HTR-8/SVneo (cell line): Measurements from ENCODE around the gene ENAH.
A peak's percentile ranks its signal among the peaks of the same experiment; 100 is the strongest.

Experiments used
- DNase-seq: peaks from one replicate; pipeline ENCODE4 v3.0.0; 2011; ENCODE audit warnings: low spot score, mixed read lengths; ENCODE audit not compliant: insufficient read length
- FAIRE-seq: peaks from 2 replicates; lab custom pipeline; 2011; peaks lifted over from hg19 to GRCh38; lab: Jason Lieb, UNC

The ENAH gene

DNA sequence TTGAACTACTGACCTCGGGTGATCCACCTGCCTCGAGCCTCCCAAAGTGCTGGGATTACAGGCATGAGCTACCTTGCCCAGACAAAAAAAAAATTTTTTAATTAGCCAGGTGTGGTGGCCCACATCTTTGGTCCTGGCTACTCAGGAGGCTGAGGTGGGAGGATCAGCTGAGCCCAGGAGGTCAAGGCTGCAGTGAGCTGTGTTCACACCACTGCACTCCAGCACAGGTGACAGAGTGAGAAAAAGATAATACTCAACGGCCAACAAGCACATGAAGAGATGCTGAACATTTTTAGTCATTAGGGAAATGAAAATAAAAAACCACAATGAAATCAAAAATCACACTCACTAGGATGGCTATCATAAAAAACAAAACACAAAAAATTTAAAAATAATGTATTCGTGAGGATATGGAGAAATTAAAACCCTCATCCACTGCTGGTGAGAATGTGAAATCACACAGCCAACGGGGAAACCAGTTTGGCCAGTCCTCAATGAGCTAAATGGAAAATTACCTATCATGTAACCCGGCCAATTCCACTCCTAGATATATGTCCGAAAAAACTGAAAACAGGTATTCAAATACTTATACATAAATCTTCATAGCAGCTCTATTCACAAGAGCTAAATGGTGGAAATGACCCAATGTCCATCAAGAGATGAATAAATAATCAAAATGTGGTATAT, 41.2 kb downstream of the ENAH start:
- DNase-seq (no peak), FAIRE-seq (no peak)

DNA sequence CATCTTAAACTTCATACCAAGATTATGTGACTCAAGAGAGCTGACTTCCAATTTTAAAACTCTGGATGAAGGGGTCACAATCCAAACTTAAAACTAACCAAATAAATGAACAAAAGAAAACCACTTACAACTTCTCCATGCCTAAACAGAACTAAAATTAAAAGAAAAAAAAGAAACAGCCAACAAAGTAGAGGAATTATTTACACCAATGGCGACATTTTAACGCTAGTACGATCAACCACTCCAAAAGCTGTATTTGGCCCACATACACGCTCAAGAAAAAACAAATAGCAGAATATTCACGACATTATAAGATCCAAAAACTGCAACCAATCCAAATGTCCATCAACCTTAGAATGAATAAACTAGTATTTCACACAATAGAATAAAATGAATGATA, 42.4 kb downstream of the ENAH start:
- FAIRE-seq = no peak

DNA sequence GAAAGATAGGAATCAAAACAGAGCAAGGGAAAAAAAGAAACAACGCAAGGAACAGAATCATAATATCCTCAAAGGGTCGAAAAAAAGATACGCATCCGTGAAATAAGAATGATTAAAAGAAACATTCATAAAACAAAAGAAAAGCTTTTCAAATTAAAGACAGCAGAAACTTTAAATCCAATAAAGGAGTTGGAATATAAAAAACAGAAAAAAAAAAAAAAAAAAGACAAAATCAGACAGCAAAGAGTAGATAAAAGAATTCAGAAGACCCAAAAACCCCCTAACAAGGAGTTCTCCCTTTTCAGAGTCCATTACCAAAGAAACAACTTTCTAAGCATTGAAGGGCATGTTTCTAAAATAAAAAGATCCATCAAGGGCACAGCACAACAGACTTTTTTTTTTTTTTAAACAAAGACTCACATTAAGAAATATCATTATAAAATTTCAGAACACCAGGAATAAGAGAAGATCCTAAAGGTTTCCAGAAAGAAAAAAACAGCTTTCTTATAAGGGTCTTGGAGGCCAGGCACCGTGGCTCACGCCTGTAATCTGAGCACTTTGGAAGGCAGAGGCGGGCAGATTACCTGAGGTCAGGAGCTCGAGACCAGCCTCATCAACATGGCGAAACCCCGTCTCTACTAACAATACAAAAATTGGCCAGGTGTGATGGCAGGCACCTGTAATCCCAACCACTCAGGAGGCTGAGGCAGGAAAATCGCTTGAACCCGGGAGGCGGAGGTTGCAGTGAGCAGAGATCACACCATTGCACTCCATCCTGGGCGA, 44.7 kb downstream of the ENAH start:
- no peak for FAIRE-seq
- no peak for DNase-seq

More for the DNA sequence above, 42.4 kb downstream of the ENAH start:
- DNase-seq = no peak

DNA sequence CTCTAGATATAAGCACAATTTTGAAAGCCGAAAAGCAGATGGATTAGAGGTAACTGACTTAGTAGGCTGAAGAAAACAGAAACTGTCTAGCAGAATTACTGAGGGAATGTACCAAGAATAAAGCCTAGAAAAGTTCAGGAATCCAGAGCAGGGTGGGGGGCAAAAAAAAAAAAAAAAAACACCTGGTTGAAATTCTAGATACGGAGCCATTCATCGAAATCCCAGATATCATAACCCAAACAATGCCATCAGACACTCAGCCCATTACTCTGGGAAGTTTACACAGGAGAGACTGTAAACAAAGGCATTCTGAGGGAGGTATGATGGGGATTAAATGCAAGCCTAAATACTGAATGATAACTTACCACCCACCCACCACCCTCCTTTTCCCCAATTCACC, 45.6 kb downstream of the ENAH start:
- FAIRE-seq (no peak), DNase-seq (no peak)

DNA sequence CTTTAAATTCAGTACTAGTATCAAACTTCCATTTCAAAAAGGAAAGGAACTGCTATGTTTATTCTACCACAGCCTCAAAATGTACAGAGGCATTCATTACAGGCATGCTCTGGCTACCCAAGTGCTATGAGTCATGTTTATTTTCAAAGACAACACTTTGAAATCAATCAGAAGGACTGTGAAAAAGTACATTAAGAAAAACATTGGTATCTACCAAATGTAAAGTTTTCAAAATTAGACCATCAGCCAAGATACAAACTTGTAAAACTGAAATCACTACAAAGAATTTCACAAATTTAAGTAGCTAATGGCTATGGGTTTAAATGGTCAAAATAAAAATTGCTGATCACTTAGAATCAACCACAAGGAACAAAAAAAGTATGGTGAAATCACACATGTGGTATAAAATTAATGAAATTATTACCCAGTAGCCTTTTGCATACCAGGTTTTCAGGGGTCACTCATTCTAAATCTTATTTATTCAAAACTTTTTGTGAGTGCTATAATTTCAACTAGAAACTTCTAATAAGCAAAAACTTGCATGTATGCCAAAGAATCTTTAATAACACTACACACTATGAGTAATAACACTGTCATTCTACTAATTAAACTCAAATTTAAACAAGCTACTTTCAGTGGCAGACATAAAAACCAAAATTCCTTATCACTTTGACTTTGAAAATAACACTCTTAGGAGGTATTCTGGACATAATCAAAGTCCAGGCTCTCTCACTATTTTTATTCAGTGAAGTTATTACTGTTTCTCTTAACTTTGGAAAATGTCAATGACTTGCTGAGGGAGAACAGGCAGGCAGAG, 49.2 kb downstream of the ENAH start:
- FAIRE-seq (no peak), DNase-seq (peak; percentile 51)

DNA sequence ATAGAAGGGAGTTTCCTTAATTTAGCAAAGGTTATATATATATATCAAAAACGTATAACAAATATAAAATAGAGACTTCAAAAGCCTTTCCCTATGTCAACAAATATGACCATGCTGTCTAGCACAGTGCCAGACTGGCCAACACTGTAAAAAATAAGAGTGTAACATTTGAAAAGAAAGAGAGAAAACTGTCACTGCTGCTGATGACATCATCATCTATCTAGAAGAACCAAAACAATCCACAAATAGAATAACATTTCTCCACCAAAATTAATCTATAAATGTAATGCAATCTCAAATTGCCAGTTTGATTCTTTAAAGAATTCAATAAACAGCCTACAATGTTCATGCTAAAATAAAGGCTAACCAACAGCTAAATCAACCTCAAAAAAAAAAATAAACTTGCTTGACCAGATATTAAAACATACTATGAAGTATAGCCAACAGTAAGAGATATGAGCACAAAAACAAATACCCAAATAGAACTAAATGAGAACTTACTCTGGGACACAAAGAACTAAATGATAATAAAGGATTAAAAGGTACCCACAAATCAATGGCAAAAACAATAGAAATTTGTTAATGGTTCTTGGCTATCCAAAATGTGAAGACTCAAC, 50.2 kb downstream of the ENAH start:
- FAIRE-seq (no peak), DNase-seq (no peak)

DNA sequence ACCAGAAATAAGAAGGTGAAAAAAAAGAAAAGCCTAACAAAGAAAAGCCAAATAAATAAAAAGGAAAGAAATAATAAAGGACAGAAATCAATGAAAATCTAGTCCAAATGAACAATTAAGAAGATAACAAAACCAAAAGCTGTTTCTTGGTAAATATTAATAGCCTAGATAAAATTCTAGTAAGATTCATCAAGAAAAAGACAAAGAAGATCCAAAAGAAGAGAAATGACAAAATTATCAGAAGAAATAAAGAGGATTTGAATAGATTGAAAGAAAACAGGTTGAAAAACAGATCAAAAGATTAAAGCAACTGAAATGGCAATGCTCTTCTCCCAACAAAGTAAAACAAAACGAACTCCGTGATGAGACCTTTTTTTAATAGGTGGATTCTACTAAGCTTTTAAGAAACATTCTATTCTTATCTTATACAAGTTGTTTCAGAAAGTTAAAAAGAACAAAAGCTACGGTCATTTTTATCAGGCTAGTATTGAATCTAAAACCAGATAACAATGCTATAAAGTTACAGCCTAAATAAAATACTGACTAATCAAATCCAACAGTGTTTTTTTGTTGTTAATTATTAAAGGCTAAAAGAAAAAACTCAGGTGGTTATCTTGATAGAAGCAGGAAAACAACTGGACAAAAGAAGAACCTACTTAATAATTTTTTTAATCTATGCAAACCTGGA, 50.9 kb downstream of the ENAH start:
- FAIRE-seq = no peak
- DNase-seq = no peak

DNA sequence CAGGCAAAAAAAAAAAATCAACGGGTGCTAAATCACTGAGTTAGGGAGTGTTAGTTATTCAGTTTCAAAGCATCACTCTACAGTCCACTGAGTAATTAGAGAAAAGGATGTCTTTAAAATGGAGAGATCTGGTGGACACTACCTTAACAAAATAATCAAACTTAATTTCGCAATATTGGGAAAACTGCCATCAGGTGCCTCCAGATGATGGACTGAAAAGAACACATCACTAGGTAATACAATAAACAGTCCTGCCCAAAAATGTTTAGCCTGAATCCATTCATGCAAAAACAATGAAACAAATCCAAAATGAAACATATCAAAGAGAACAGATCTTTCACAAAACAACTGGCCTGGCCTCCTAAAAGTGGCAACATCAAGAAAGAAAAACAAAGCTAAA, 54.1 kb downstream of the ENAH start:
- FAIRE-seq = no peak
- no peak for DNase-seq

DNA sequence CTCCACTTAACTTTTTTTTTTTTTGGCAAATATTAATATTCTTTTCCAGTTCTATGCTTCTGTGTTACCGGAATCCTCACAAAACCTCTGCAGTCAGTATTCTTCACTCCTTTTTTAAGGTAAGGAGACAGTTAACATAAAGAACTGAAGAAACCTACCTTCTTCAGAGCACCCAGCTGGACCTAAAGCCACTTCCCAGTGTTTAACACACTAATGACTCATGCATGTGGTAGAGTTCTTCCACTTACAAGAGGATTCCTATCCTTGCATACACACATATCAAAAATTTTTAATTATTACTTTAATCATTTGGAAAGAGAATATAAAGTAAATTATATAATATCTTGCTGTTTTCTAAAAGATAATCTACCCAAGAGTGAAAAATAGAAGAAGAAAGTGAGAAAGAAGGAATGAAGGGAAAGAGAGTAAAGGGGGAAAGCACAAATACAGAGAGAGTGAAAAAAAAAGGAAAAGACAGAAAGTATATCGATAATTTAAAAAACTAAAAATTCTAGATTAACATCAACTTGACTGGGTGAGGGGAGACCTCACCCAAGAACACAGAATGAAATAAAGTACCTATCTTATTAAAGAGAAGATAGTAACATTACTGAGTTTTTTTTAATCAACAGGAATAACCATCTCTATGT, 54.9 kb downstream of the ENAH start:
- DNase-seq (peak; percentile 37), FAIRE-seq (no peak)

DNA sequence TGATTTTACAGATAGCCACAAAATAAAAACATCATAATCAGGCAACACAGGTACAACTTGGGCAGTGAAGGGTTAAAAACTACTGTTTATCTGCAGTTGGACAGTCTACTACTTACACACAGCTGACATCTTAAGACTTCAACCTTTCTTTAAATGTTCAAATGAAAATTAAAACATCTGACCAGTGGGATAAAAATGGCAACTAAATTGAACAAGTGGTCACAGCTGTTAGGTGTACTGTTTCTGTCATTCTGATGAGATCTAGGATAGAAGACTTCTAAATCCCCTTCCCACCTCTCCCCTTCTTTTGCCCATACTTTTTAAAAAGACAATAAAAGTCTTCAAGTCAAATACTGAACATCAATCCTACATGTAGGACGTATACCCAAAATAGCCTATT, 56.2 kb downstream of the ENAH start:
- DNase-seq (no peak), FAIRE-seq (no peak)

DNA sequence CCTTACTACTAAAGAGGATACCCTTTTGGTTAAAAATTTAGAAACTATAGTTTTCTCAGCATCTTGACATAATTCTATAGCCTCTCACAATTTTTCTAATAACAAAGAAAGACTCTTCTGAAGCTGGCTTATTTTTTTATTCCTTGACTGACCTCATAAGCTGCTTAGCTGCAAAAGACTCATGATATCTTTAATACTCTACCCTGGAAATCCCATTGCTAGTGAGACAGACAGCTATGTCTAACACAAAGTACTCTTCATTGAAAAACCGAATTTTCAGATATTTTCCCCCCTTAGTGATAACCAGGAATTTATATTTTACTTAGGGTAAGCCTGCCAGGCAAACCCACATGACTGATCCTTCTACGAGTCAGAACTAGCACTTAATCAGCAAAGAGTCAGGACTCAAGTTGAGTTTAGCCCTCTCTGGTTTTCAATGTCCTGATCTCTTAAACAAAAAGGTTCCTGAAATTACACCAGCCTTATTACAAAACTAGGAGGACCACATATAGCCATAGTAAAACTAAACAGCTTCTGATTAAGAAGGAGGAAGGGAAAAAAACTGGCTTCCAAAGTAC, 56.9 kb downstream of the ENAH start:
- FAIRE-seq (no peak), DNase-seq (no peak)

DNA sequence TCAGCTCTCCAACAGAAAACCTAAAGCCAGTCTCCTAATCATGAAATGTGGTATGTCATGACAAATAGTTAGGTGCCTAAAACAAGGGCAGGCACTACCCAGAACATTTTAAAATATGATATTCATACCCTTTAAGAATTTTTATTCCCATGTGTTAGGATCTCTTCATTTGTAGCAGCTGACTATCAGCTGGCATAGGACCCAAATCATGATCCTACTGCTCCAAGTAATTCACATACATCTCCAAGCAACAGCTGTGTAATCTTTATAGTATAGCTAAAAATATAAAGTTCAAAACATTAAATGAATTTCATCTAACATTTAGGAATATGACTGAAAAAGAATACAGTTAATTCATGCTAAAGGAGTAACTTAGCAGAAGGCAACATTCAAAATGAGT, 57.5 kb downstream of the ENAH start:
- no peak for DNase-seq
- no peak for FAIRE-seq

DNA sequence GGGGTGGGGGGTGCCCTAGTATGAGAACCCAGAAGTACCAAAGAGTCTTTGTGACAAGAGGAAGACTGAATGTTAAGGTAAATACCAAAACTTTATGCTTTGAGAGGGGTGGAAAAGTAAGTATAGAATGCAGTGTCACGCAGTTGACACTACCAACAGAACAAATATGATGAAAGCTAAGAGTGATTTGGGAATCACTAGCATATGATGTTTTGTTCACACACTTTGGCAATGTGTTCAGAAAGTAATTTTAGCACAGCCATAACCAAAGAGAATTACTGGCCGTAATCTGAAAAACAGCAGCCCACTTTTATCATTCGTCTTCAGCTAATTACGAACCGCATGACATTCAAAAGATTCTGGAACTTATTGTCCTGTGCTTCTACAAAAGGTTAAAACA, 59.5 kb downstream of the ENAH start:
- DNase-seq (no peak), FAIRE-seq (no peak)

DNA sequence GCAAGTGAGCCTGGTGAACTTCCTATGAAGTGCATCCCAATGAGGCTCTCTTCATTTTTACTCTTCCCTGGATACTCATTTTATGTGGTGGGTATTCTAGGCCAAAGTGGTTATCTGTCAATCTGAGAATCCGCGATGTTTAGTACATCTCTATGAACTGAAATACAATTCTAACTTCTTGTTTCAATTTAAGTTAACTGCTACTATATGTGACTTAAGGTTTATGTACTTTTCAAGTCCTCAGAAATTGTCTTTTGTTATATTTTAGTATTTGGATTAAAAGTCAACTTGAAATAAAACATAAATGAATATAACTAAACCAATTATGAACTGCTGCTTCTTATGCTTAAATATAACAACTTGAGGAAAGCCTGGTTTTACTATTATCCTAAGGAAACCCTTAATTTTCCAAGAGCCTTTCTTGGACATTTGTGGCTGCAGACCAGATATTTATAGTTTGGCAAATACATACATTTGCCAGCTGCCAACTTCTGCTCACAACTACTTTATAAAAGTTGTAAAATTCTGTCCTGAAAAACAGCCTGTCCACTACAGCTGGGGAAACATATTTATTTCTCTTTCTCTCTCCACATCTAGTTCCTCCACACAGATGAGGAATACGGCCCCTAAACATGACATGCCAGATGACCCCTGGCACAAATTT, 60.4 kb downstream of the ENAH start:
- FAIRE-seq (no peak), DNase-seq (no peak)

DNA sequence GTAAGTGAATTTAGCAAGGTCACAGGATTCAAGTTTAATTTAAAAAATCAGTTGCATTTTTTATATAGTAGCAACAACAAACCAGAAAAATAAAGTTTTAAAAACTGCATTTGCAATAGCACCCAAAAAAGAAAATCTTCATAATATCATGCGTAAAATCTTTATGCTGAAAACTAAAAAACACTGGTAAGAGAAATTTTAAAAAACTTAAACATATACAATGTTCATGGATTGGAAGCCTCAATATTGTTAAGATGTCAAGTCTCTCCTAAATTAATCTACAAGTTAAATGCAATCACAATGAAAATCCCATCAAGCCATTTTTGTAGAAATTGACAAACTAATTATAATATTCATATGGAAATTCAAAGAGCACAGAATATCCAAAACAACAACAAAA, 65.6 kb downstream of the ENAH start:
- no peak for DNase-seq
- FAIRE-seq = no peak

DNA sequence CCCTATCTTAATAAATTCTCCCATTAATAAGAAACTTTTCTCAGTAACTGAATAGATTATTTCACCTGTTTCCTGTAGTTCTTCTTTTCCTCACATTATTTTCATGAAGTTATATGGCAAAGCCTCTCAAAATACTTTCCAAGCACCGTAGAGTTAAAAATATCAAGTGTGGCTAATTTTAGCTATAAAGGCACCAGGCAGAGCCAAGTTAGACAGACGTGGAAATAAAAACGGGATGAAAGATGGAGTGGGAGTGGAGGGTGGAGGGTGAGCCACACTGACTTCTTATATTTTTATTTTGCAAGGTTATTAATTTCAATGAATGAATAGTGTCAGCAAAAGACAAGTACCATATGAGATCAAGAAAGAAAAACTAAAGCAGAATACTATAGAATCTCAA, 71.7 kb downstream of the ENAH start:
- DNase-seq (no peak), FAIRE-seq (no peak)

DNA sequence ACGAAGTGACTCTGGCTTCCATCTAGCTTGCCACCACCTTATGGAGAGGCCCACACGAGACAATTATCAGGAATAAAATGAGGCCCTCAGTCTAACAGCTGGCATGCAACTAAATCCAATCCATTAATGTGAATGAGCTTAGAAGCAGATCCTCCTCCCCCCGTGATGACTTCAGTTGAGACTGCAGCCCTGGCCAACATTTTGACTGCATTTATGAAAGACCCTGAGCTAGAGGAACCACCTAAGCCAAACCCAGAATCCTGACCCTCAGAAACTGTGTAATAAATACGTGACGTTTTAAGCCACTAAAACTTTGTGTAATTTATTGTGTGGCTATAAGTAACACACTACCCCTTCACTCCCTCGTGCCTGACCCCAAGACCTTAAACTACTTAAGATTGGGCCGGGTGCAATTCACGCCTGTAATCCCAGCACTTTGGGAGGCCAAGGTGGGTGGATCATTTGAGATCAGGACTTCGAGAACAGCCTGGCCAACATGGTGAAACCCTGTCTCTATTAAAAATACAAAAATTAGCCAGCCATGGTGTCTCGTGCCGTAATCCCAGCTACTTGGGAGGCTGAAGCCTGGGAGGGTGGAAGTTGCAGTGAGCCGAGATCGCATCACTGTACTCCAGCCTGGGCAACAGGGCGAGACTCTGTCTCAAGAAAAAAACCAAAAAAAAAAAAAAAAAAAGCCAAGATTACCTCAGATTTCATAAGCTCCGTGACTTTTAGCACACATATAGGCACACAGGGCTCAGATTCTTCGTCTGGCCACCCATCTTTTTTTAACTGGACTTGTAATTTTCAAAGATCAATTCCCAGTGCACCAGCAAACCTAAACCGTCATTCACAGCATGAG, 72.5 kb downstream of the ENAH start:
- DNase-seq (no peak), FAIRE-seq (no peak)
